Measurements from ENCODE around the gene UTY. TPM values are rescaled to one million over a fixed set of nuclear protein-coding genes. Genes with fewer than 3 reads are reported as not detected.

Gene UTY
- total RNA-seq, 1 donor, result 94.3 TPM

Other genes starting within 250 kb of the UTY start
- gene TMSB4Y, start 223.9 kb upstream of the UTY start, total RNA-seq, result 3.8 TPM

Measured in hematopoietic multipotent progenitor cell (in vitro differentiated cells).